ENCODE results near the gene RFXANK.

RFXANK gene

DNA sequence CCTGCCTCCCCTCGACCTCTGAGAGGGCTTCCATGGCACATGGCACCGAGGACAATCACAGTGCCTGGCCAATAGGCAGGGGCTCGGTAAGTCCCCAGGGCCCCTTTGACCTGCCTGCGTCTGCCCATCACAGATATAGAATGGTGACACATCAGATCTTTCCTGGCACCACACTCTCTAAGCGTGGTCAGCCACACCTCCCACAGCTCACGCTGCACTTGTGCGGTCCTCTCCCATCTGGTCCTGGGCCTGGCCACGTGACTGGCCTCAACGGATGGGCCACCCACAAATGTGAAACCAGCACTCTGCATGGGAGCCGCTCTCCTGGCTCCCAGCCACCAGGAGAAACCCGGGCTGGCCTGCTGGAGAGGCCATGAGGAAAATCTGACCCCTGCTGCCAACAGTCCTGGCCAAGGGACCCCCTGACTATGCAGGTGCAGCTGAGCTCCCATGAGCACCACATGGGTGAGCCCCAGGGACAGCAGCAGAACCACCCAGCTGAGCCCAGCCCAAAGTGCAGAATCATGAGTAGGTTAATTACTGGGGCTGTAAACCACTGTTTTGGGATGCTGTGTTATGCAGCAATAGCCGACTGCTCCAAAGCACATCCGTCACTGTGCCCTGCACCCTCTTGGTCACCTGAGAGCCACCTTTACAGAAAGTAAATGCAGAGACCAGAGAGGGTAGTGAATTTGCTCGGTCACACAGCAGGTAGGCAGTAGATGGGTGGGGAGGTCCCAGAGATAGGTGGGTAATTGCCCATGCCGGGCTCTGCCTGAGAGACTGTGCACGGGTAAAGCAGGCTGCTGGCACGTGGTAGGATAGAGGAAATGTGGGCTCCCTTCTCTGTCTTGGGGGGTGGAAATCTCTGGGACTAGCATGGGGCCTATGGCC, 12.3 kb upstream of the RFXANK start:
- Histone ChIP-seq H3K9me3 (ENCODE audit: low read length) (no peaks in the 10 kb centered on the region), H3K4me1 (ENCODE audit: insufficient read depth, low read length) (peaks cover 3% of the 10 kb centered on the region), H2AFZ (ENCODE audit: low read depth, low read length) (no peak overlapping the region), H3K4me3 (ENCODE audit: low read length) (no peak overlapping the region), H3K27me3 (ENCODE audit: insufficient read depth, low read length) (no peaks in the 10 kb centered on the region), H3K36me3 (ENCODE audit: insufficient read depth, low read length) (peaks cover 11% of the 10 kb centered on the region)

- H3K4me3 ChIP-seq (ENCODE audit: low read length) = no peak overlapping the region
Observed at GRCh38 chr19:19181488-19181998, 10.5 kb upstream of the RFXANK start.

GRCh38 chr19:19185853-19186740, 6.0 kb upstream of the RFXANK start:
- H3K4me3 ChIP-seq (ENCODE audit: low read length) = no peak overlapping the region
- peaks cover 20% of the 10 kb centered on the region for H3K36me3 ChIP-seq (ENCODE audit: insufficient read depth, low read length)
- H2AFZ ChIP-seq (ENCODE audit: low read depth, low read length) = no peak overlapping the region
- no peaks in the 10 kb centered on the region for H3K9me3 ChIP-seq (ENCODE audit: low read length)
- H3K27me3 ChIP-seq (ENCODE audit: insufficient read depth, low read length) = no peaks in the 10 kb centered on the region
- H3K4me1 ChIP-seq (ENCODE audit: insufficient read depth, low read length) = peaks cover 11% of the 10 kb centered on the region

More at GRCh38 chr19:19181488-19181998, 10.5 kb upstream of the RFXANK start:
- Histone ChIP-seq H3K27me3 (ENCODE audit: insufficient read depth, low read length) (no peaks in the 10 kb centered on the region), H3K36me3 (ENCODE audit: insufficient read depth, low read length) (peaks cover 12% of the 10 kb centered on the region), H3K9me3 (ENCODE audit: low read length) (no peaks in the 10 kb centered on the region), H3K4me1 (ENCODE audit: insufficient read depth, low read length) (peaks cover 3% of the 10 kb centered on the region), H2AFZ (ENCODE audit: low read depth, low read length) (no peak overlapping the region)

GRCh38 chr19:19186742-19187141, 5.3 kb upstream of the RFXANK start:
- Histone ChIP-seq H3K9me3 (ENCODE audit: low read length) (no peaks in the 10 kb centered on the region), H3K4me1 (ENCODE audit: insufficient read depth, low read length) (peaks cover 13% of the 10 kb centered on the region), H3K4me3 (ENCODE audit: low read length) (no peak overlapping the region), H3K27me3 (ENCODE audit: insufficient read depth, low read length) (no peaks in the 10 kb centered on the region), H3K36me3 (ENCODE audit: insufficient read depth, low read length) (peaks cover 16% of the 10 kb centered on the region), H2AFZ (ENCODE audit: low read depth, low read length) (no peak overlapping the region)

DNA sequence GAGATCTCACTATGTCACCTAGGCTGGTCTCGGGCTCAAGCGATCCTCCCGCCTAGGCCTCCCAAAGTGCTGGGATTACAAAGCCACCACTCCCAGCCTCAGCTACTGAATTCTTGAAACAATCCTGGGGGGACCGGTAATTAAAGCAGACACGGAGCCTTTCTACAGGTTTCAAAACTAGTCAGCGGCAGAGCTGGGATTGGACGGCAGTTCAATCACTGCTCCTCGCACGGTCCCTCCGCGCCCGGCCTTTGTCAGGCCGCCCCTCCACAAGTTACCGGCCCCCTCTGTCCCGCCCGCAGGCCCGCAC, 335 bp upstream of the RFXANK start:
- Histone ChIP-seq H3K9me3 (ENCODE audit: low read length) (no peaks in the 10 kb centered on the region), H3K4me3 (ENCODE audit: low read length) (peak overlapping the region; percentile 99), H3K27me3 (ENCODE audit: insufficient read depth, low read length) (no peaks in the 10 kb centered on the region), H2AFZ (ENCODE audit: low read depth, low read length) (peak overlapping the region; percentile 68), H3K4me1 (ENCODE audit: insufficient read depth, low read length) (peaks cover 17% of the 10 kb centered on the region), H3K36me3 (ENCODE audit: insufficient read depth, low read length) (peaks cover 14% of the 10 kb centered on the region)

GRCh38 chr19:19192910-19193423, 909 bp downstream of the RFXANK start:
- Histone ChIP-seq H3K9me3 (ENCODE audit: low read length) (no peaks in the 10 kb centered on the region), H2AFZ (ENCODE audit: low read depth, low read length) (peak overlapping the region; percentile 33), H3K4me3 (ENCODE audit: low read length) (peak overlapping the region; percentile 93), H3K4me1 (ENCODE audit: insufficient read depth, low read length) (peaks cover 17% of the 10 kb centered on the region), H3K27me3 (ENCODE audit: insufficient read depth, low read length) (no peaks in the 10 kb centered on the region), H3K36me3 (ENCODE audit: insufficient read depth, low read length) (peaks cover 18% of the 10 kb centered on the region)

- Histone ChIP-seq H3K27me3 (ENCODE audit: insufficient read depth, low read length) (no peaks in the 10 kb centered on the region), H3K4me3 (ENCODE audit: low read length) (peak overlapping the region; percentile 93), H3K9me3 (ENCODE audit: low read length) (no peaks in the 10 kb centered on the region)
Observed at GRCh38 chr19:19193926-19194325, 1.9 kb downstream of the RFXANK start.

DNA sequence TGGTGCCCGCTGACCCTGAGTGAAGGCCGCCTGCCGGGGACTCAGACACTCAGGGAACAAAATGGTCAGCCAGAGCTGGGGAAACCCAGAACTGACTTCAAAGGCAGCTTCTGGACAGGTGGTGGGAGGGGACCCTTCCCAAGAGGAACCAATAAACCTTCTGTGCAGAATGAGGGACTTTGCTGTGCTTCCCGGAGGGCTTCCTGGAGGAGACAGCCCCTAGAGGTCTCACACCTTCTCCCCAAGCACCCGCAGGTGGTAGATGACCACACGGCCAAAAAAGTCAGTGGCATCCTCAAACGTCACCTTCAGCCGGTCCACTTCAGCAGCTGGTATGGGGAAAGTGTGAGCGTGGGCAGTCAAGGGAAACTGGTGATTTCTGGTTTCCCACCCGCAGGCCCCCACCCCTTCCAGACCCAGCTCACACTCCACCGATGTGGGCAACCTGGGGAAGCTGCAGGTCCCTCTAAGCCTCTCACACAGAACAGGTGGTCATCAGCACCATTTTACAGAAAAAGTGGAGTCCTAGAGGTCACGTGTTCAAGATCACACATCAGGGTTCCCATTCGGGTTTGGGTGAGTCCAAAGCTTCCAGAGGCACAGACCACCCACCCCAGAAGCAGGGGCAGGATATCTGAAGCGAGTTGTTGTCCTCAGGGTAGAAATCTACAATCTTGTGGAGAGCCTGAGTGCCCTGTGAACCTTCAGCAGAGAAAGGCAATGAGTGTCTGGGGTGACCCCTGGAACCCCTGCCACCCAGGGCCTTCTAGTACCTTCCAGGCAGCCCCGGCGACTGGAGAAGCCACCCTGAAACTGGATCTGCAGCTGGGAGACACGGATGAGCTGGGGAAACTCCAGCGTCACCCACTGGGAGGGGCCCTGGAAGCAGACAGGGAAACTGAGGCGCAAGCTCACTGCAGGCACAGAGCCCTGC, 9.9 kb downstream of the RFXANK start:
- Histone ChIP-seq H3K4me3 (ENCODE audit: low read length) (peak overlapping the region; percentile 73), H3K27me3 (ENCODE audit: insufficient read depth, low read length) (no peaks in the 10 kb centered on the region), H2AFZ (ENCODE audit: low read depth, low read length) (no peak overlapping the region), H3K4me1 (ENCODE audit: insufficient read depth, low read length) (peaks cover 7% of the 10 kb centered on the region), H3K9me3 (ENCODE audit: low read length) (no peaks in the 10 kb centered on the region), H3K36me3 (ENCODE audit: insufficient read depth, low read length) (peaks cover 29% of the 10 kb centered on the region)

More at GRCh38 chr19:19193926-19194325, 1.9 kb downstream of the RFXANK start:
- peaks cover 24% of the 10 kb centered on the region for H3K36me3 ChIP-seq (ENCODE audit: insufficient read depth, low read length)
- H2AFZ ChIP-seq (ENCODE audit: low read depth, low read length) = no peak overlapping the region
- H3K4me1 ChIP-seq (ENCODE audit: insufficient read depth, low read length) = peaks cover 17% of the 10 kb centered on the region

DNA sequence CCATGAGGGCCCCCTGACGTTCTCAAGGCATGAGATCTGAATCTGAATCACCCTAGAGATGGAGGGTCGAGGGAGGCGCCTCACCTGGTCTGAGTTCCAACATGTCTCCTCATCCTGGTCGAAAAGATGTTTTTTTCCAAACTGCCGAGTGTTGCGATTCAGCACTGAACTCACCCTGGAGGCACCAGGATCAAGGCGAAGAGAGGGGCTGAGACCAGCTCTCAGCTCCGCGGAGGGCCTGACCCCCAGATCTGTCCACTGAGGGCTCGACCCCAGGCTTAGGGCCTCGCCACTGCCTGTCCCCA, 10.6 kb downstream of the RFXANK start:
- H3K4me1 ChIP-seq (ENCODE audit: insufficient read depth, low read length) = peaks cover 9% of the 10 kb centered on the region
- H3K27me3 ChIP-seq (ENCODE audit: insufficient read depth, low read length) = no peaks in the 10 kb centered on the region
- H3K36me3 ChIP-seq (ENCODE audit: insufficient read depth, low read length) = peaks cover 26% of the 10 kb centered on the region
- H3K4me3 ChIP-seq (ENCODE audit: low read length) = peak overlapping the region; percentile 73
- H2AFZ ChIP-seq (ENCODE audit: low read depth, low read length) = no peak overlapping the region
- no peaks in the 10 kb centered on the region for H3K9me3 ChIP-seq (ENCODE audit: low read length)

DNA sequence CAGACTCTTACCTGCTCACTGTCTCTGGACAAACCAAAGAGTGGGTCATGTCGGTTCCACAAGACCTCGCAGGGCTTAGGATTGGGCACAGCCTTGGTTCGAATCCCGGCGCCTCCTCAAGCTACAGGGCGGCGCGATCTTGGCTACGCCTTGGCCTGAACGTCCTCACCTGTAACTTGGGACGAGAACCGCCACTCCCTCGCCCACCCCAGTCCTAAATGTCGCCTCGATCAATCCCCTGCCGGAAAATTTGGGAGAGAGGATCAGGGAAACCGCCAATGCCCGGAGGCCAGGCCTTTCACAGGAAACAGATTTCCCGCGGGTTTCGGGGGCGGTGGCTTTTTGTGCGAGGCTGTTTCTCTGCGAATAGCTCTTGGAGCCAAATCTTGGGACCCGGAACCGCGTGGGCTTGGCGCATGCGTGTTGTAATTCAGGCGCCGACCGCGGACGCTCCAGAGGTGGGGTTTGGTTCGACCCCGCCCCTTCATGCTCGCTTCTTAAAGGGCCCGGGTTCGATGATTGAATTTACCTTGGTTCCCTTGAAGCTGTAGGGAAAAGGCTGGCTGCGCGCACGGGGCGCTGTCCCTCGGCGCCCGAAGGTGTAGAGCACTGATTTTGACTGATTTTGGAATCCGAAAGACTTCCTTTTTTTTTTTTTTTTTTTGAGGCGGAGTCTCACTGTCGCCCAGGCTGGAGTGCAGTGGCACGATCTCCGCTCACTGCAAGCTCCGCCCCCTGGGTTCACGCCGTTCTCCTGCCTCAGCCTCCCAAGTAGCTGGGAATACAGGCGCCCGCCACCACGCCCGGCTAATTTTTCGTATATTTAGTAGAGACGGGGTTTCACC, 11.2 kb downstream of the RFXANK start, which contains the start of gene NR2C2AP:
NR2C2AP (minus strand) TSS at position 403 of the 845 bp plus-strand sequence; CDS start at position 49, 354 bp downstream.
- no peaks in the 10 kb centered on the region for H3K9me3 ChIP-seq (ENCODE audit: low read length)
- peaks cover 12% of the 10 kb centered on the region for H3K4me1 ChIP-seq (ENCODE audit: insufficient read depth, low read length)
- H3K4me3 ChIP-seq (ENCODE audit: low read length) = peak within 1 kb of the TSS; percentile 73
- peaks cover 22% of the 10 kb centered on the region for H3K36me3 ChIP-seq (ENCODE audit: insufficient read depth, low read length)
- no peaks in the 10 kb centered on the region for H3K27me3 ChIP-seq (ENCODE audit: insufficient read depth, low read length)
- peak within 1 kb of the TSS; percentile 45 for H2AFZ ChIP-seq (ENCODE audit: low read depth, low read length)

GRCh38 chr19:19204181-19204580, 12.1 kb downstream of the RFXANK start:
- Histone ChIP-seq H3K4me1 (ENCODE audit: insufficient read depth, low read length) (peaks cover 12% of the 10 kb centered on the region), H3K27me3 (ENCODE audit: insufficient read depth, low read length) (no peaks in the 10 kb centered on the region), H3K36me3 (ENCODE audit: insufficient read depth, low read length) (peaks cover 13% of the 10 kb centered on the region), H3K9me3 (ENCODE audit: low read length) (no peaks in the 10 kb centered on the region), H2AFZ (ENCODE audit: low read depth, low read length) (no peak overlapping the region), H3K4me3 (ENCODE audit: low read length) (no peak overlapping the region)
